ENCODE data around the gene CDK10. TPM values are rescaled to one million over a fixed set of nuclear protein-coding genes. Genes with fewer than 3 reads are reported as not detected.

The CDK10 gene
- total and polyA plus RNA-seq, 9 of the 15 experiments (the other 6 are each of a cell fraction or from before 2014, with no cell fraction given): 2.0 to 85.1 (median 40.1) TPM

DNA sequence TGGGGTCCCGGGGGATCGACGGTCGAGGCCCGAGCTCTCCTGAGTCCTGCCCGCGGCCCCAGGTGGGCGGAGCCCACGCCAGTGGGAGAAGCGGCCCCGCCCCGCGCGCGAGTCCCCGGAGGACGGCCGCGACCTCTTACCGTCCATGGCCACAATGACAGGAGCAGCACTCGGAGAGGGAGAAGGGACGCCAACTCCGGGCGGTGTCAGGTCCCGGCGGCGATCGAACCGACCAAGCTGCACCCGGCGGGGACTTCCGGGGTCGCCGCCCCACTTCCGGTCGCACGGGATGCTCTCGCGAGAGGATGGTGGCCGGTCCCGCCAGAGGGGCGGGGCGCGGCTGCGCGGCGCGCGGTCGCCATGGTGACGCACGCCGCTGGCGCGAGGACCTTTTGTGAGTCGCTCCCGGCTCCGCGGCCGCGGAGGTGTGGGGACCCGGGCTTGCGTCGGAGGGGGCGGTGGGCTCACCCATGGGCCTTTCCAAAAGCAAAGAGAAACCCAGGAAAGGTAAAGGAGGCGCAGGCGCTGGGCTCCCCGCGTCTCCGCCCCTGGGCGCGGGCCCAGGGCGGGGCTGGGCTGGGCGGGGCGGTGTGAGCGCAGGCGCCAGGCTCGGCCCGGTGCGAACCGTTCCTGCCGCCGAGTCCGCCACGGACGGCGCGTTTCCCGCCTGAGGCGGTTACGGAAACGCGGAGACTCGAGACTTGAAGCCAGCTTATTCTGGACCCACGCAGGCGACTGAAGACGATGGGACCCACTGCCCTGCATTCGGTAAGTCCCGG lies 28.9 kb upstream of the CDK10 start, which contains the start of the genes CHMP1A and SPATA33 (continued):
- TF ChIP-seq, protein P1, sequence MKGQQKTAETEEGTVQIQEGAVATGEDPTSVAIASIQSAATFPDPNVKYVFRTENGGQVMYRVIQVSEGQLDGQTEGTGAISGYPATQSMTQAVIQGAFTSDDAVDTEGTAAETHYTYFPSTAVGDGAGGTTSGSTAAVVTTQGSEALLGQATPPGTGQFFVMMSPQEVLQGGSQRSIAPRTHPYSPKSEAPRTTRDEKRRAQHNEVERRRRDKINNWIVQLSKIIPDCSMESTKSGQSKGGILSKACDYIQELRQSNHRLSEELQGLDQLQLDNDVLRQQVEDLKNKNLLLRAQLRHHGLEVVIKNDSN (CRISPR knock-in tag; IDR thresholded peaks at IDR 0.05): 0 out of 2 replicates have a peak, but pooled peaks have one; percentile 29
- TF ChIP-seq RB1 (IDR thresholded peaks at IDR 0.05; ENCODE audit: low read depth) (peak; percentile 84), KDM4B (IDR thresholded peaks at IDR 0.05; ENCODE audit: borderline replicate concordance in 2 of 2, low read depth in 1 of 2) (peak in 1 of 2 experiments; percentile 40; a peak in 1 of 4 replicates), ZNF282 (CRISPR knock-in tag; IDR thresholded peaks at IDR 0.05) (0 out of 2 replicates have a peak, but pooled peaks have one; percentile 73), FOXJ2 (tag; IDR thresholded peaks at IDR 0.05) (no peak), ARID4B (CRISPR knock-in tag; IDR thresholded peaks at IDR 0.05) (peak; percentile 95), POLR2H (tag; IDR thresholded peaks at IDR 0.05; ENCODE audit: low read depth) (peak; percentile 51; the same call in 1 of the 2 replicates), ZNF324 (CRISPR knock-in tag; IDR thresholded peaks at IDR 0.05) (peak; percentile 99), CHD2 (IDR thresholded peaks at IDR 0.05; ENCODE audit: low read depth, low read length) (peak; percentile 97), PHF20 (IDR thresholded peaks at IDR 0.05; ENCODE audit: partially characterized antibody) (peak; percentile 93), BHLHE40 (IDR thresholded peaks at IDR 0.05; ENCODE audit: low read length) (0 out of 2 replicates have a peak, but pooled peaks have one; percentile 29), MXI1 (IDR thresholded peaks at IDR 0.05; ENCODE audit: low read depth, low read length) (peak; percentile 92)
- TF ChIP-seq, protein P2, sequence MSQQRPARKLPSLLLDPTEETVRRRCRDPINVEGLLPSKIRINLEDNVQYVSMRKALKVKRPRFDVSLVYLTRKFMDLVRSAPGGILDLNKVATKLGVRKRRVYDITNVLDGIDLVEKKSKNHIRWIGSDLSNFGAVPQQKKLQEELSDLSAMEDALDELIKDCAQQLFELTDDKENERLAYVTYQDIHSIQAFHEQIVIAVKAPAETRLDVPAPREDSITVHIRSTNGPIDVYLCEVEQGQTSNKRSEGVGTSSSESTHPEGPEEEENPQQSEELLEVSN (IDR thresholded peaks at IDR 0.05; ENCODE audit: borderline replicate concordance in 1 of 2, extremely low read depth in 1 of 2, insufficient read depth in 1 of 2, insufficient read length in 1 of 2, low read depth in 1 of 2, low read length in 1 of 2, poor library complexity in 1 of 2, severe bottlenecking in 1 of 2): peak; percentile 94 to 96
- TF ChIP-seq, protein P3, sequence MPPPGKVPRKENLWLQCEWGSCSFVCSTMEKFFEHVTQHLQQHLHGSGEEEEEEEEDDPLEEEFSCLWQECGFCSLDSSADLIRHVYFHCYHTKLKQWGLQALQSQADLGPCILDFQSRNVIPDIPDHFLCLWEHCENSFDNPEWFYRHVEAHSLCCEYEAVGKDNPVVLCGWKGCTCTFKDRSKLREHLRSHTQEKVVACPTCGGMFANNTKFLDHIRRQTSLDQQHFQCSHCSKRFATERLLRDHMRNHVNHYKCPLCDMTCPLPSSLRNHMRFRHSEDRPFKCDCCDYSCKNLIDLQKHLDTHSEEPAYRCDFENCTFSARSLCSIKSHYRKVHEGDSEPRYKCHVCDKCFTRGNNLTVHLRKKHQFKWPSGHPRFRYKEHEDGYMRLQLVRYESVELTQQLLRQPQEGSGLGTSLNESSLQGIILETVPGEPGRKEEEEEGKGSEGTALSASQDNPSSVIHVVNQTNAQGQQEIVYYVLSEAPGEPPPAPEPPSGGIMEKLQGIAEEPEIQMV (tag; conservative IDR thresholded peaks at IDR 0.05; ENCODE audit: low read depth): no peak
- TF ChIP-seq, protein P4, sequence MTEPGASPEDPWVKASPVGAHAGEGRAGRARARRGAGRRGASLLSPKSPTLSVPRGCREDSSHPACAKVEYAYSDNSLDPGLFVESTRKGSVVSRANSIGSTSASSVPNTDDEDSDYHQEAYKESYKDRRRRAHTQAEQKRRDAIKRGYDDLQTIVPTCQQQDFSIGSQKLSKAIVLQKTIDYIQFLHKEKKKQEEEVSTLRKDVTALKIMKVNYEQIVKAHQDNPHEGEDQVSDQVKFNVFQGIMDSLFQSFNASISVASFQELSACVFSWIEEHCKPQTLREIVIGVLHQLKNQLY (CRISPR knock-in tag; conservative IDR thresholded peaks at IDR 0.05): 0 out of 4 replicates have a peak, but pooled peaks of 1 of the 2 experiments have one; percentile 56
